SW 1271 (cell line): ENCODE measurements around the gene C10orf90.

Experiments
- DNase-seq, 2 experiments: peaks; one replicate each; lab custom pipeline; 2025; lab: John Stamatoyannopoulos, UW

Gene C10orf90, protein sequence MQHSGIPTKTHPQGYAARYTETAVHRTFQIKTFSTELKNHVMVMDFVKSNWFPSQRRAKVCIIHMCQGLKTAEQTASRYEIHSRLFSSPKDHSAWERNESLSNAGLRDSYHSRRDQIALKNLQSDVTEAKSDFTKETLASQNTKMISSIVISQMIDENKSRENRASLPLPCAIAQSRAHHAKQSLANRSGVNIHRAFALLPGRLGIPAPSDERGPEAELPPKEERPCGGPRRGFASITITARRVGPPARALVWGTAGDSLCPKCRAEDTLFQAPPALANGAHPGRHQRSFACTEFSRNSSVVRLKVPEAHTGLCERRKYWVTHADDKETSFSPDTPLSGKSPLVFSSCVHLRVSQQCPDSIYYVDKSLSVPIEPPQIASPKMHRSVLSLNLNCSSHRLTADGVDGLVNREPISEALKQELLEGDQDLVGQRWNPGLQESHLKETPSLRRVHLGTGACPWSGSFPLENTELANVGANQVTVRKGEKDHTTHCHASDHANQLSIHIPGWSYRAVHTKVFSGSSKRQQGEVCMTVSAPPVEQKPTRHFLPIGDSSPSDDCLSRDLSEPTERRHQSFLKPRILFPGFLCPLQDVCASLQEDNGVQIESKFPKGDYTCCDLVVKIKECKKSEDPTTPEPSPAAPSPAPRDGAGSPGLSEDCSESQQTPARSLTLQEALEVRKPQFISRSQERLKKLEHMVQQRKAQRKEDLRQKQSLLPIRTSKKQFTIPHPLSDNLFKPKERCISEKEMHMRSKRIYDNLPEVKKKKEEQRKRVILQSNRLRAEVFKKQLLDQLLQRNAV

DNA sequence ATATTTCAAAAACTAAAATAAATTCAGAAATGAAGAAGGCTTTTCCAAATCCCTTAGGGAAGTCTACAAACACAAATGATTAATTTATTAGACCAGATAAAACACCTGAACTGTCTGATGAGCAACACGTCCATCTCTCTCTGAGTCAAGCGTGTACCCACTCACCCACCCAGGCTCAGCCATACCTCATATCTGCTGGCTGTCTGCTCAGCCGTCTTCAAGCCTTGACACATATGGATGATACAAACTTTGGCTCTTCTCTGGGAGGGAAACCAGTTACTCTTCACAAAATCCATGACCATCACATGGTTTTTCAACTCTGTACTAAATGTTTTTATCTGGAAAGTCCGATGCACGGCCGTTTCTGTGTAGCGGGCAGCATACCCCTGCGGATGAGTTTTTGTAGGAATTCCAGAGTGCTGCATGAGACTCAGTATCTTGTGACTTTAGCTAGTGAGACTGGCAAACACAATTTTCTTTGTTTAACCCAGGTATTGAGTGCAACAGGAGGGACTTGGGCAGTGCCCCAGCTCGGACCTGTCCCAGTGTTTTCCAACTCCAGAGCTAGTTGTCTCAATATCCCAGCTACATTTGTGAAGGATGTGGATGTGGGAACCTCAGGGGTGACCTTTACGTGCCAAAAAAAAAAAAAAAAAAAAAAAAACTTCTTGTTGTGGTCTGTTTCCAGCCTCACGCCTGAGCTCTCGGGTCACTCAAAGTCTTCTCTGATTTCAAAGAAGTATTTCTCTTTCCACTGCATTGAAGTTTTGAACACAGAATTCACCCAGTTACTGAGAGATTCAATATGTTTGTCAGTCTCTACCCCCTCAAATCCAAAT lies at the start of gene C10orf90:
TSS of gene C10orf90 (minus strand) at position 638 of the 839 bp plus-strand sequence. CDS start at position 425, 213 bp downstream.
- DNase-seq = no peak

DNA sequence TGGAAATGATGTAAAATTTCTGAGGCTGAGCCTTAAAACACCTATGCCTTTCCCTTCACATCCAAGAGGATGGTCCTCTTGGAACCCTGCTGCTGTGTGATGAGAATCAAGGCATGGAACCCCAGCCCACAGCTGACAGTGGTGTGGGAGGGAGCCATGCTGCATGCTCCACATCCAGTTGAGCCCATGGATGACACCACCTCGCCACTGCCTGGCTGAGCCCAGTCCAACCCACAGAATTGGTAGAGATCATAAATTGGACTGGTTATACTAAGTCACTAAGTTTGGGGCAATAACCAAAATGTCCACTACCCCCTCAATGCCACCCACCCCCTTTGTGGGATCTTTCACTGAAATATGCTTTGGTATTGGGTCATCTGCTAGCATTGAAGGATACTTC lies 45.9 kb upstream of the C10orf90 start:
- no peak for DNase-seq

- no peak for DNase-seq
Observed at GRCh38 chr10:126713594-126713993, 43.1 kb upstream of the C10orf90 start.

DNA sequence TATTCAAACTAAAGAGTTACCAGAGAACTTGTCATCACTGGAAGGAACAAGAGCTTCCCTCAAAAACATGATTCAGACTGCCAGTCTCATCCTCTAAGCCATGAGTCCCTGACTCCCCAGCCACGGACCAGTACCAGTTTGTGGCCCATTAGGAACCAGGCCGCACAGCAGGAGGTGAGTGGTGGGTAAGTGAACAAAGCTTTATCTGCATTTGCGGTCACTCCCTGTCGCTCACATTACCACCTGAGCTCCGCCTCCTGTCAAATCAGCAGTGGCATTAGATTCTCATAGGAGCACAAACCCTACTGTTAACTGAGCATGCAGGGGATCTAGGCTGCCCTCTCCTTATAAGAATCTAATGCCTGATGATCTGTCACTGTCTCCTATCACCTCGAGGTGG lies 42.2 kb upstream of the C10orf90 start:
- DNase-seq = no peak

DNA sequence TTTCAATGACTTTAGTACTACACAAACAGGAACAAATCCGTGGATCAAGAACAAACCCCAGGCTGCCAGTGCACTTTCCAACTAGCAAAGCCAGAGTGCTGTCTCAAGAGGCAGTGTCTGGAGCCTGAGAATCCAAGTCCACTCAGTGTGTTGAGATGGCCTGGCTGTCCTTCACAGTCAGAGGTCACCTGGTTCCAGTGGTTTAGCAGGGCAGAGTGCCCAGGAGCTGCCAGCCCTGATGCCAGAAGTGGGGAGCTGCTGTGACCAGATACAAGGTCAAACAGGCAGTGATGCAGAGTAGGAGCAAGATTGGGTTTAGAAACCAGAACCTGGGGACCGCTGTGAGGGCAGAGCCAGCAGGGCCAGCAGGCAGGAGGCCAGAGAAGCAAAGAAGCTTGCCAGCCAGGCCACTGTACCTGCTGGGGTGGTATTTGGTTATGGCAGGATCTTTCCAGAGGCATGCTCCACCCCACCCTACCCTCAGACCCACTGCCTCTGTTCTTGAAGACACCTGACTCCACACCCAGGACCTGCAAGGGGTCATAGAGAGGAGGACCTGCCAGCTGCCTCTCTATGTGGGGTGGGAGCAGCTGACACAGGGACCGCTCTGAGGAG lies 35.6 kb upstream of the C10orf90 start:
- DNase-seq = no peak

DNA sequence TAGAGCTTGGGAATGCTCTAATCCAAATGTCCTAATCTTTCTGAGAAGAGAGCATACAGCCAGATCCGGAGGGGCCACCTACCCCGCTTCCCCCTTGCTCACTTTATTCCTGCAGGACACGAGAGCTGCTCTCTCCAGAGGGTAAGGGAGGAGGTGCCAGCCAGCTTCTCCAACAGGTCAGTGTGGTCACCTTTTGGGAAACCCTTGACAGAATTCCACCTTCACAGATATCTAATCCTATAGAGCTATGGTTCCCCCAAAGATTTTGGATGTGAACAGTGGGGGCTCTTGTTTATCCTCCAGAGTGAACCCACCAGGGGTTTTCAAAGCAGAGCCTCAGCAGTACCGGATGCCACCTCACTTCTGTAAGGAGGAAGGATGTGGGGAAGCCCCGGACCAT lies 34.6 kb upstream of the C10orf90 start:
- DNase-seq = no peak

GRCh38 chr10:126704649-126705048 lies 34.2 kb upstream of the C10orf90 start:
- DNase-seq = no peak

GRCh38 chr10:126702181-126702580 lies 31.7 kb upstream of the C10orf90 start:
- no peak for DNase-seq

- no peak for DNase-seq
Observed at GRCh38 chr10:126701526-126701925, 31.0 kb upstream of the C10orf90 start.

- no peak for DNase-seq
Observed at GRCh38 chr10:126696684-126697083, 26.2 kb upstream of the C10orf90 start.

- no peak for DNase-seq
Observed at GRCh38 chr10:126691456-126691855, 21.0 kb upstream of the C10orf90 start.

DNA sequence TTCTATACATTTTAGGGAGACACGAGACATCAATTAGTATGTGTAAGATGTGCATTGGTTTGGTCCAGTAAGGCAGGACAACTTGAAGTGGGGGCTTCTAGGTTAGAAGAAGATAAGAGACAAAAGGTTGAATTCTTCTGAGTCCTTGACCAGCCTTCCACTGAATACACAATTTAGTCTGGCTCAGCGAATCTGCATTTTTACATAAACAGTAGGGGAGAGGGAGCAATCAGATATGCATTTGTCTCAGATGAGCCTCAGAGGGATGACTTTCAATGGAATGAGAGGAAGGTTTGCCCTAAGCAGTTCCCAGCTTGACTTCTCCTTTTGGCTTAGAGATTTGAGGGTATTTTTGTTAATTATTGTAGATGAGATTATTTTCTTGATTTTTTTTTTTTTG lies 20.0 kb upstream of the C10orf90 start:
- no peak for DNase-seq

- no peak for DNase-seq
Observed at GRCh38 chr10:126689461-126689994, 19.0 kb upstream of the C10orf90 start.

DNA sequence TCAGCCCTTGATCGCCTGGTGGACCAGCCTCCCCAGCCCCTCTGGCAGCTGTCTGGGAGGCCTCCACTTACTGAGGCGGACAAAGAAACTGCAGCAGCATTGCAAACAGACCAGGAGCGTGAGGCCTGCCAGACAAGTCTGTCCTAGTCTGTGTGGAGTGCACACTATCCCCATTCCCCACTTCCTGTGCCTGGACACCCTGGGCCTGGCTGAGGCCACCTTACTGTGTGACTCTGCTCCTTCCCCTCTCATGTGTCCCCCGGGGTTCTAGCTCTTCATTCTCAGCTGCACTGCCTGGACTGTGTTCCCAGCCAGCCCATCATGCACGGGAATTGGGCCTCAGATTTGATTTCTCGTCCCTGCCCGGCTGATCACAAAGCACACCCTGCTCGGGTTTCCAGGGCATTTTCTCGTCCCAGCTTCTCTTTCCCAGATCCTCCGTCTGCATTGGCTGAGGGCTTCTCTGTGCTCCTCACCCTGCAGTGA lies 16.7 kb upstream of the C10orf90 start:
- DNase-seq = no peak

DNA sequence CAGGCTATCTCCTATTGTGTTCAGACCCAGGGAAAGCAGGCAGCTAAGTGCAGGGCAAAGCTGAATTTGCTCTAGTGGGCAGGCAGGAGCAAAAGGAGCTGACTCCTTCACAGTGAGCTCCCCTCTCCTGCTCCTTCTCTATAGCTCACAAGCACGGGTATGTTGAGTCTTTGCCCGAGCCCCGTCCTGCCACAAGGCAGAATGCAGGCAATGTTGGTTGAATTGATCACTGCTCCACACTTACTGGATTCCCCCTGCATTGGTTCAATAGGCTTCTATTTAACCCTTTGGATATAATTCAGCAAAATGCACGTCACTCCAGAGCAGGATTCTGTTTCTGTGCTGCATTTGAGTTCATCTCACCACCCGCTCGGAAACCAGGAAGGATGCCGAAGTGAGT lies 16.2 kb upstream of the C10orf90 start:
- no peak for DNase-seq

- DNase-seq = no peak
Observed at GRCh38 chr10:126686268-126686667, 15.8 kb upstream of the C10orf90 start.

DNA sequence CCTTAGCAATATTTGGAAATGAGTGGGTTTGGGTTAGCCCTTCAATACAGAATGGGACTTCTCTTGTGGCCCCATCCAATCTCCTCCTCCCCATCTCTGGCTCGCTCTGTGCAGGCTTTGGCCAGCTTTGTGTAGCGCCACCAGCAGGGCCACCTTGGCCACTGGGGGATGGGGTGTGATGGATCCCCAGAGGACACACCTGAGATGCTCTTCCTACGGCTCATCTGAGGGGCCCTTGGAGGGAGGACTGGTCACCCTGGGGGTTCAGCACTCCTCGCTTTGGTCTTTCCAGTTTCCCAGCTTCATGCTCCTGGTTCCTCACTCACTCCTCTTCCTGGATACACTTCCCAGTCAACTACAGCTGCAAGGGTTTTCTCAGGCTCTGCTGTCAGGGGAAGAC lies 15.3 kb upstream of the C10orf90 start:
- DNase-seq = no peak

- no peak for DNase-seq
Observed at GRCh38 chr10:126684171-126684745, 13.8 kb upstream of the C10orf90 start.

- DNase-seq = no peak
Observed at GRCh38 chr10:126683466-126683865, 13.0 kb upstream of the C10orf90 start.

GRCh38 chr10:126675656-126676438 lies 5.4 kb upstream of the C10orf90 start:
- DNase-seq = no peak
